GM20000 (cell line): ENCODE results near the gene GAB3.
A peak's percentile ranks its signal among the peaks of the same experiment; 100 is the strongest.

Experiments
- DNase-seq: peaks from one replicate; pipeline ENCODE4 v3.0.0; 2012; ENCODE audit warnings: low spot score
- CTCF ChIP-seq: IDR thresholded peaks from 2 replicates; pipeline ENCODE4 v1.5.1; 2012; ENCODE audit warnings: mild to moderate bottlenecking, control low read depth; ENCODE audit errors: extremely low read depth, missing control alignments

The GAB3 gene

GRCh38 chrX:154748712-154749339 is 2.1 kb downstream of the GAB3 start:
- no peak for TF ChIP-seq CTCF
- peak; percentile 43 for DNase-seq

GRCh38 chrX:154742613-154743012 is 8.3 kb downstream of the GAB3 start:
- DNase-seq, result no peak
- no peak for TF ChIP-seq CTCF

- TF ChIP-seq CTCF, result no peak
- DNase-seq, result no peak
These were observed 10.9 kb downstream of the GAB3 start for GRCh38 chrX:154739952-154740465.

- no peak for DNase-seq
- TF ChIP-seq CTCF, result no peak
These were observed 12.7 kb downstream of the GAB3 start for GRCh38 chrX:154738011-154738738.

GRCh38 chrX:154737136-154737535 is 13.7 kb downstream of the GAB3 start:
- no peak for TF ChIP-seq CTCF
- no peak for DNase-seq

GRCh38 chrX:154735695-154736393 is 15.0 kb downstream of the GAB3 start:
- DNase-seq, result no peak
- no peak for TF ChIP-seq CTCF
